ENCODE results near the gene CMIP. TPM values are rescaled to one million over a fixed set of nuclear protein-coding genes. Genes with fewer than 3 reads are reported as not detected.
A peak's percentile ranks its signal among the peaks of the same experiment; 100 is the strongest.
"Not testable (repeated sequence)": the region's sequence is repeated elsewhere in the genome, so short reads cannot be mapped to it uniquely, and the experiment has no call there.

The CMIP gene
- total RNA-seq, 1 donor from 2014 or later: 19.1 TPM

GRCh38 chr16:81737885-81738536, 293.4 kb downstream of the CMIP start:
- H3K4me3 ChIP-seq (ENCODE audit: low read depth, low read length): peak overlapping the region; percentile 44
- no peak for DNase-seq (ENCODE audit: low read depth)
- peak; percentile 87 for TF ChIP-seq CTCF (conservative IDR thresholded peaks at IDR 0.05; ENCODE audit: low read depth, low read length)

- no peak for TF ChIP-seq CTCF (conservative IDR thresholded peaks at IDR 0.05; ENCODE audit: low read depth, low read length)
- DNase-seq (ENCODE audit: low read depth): no peak
- H3K4me3 ChIP-seq (ENCODE audit: low read depth, low read length): no peak overlapping the region
These were observed 294.3 kb downstream of the CMIP start for GRCh38 chr16:81738783-81739496.

GRCh38 chr16:81739503-81739902, 294.9 kb downstream of the CMIP start:
- DNase-seq (ENCODE audit: low read depth): no peak
- no peak overlapping the region for H3K4me3 ChIP-seq (ENCODE audit: low read depth, low read length)
- TF ChIP-seq CTCF (conservative IDR thresholded peaks at IDR 0.05; ENCODE audit: low read depth, low read length): no peak

- no peak overlapping the region for H3K4me3 ChIP-seq (ENCODE audit: low read depth, low read length)
- no peak for TF ChIP-seq CTCF (conservative IDR thresholded peaks at IDR 0.05; ENCODE audit: low read depth, low read length)
- DNase-seq (ENCODE audit: low read depth): no peak
These were observed 295.6 kb downstream of the CMIP start for GRCh38 chr16:81740169-81740568.

- not testable (repeated sequence) for H3K4me3 ChIP-seq (ENCODE audit: low read depth, low read length); DNase-seq (ENCODE audit: low read depth)
These were observed 296.8 kb downstream of the CMIP start for GRCh38 chr16:81741430-81741770.

GRCh38 chr16:81744385-81744784, 299.8 kb downstream of the CMIP start:
- DNase-seq (ENCODE audit: low read depth): no peak
- no peak overlapping the region for H3K4me3 ChIP-seq (ENCODE audit: low read depth, low read length)
- TF ChIP-seq CTCF (conservative IDR thresholded peaks at IDR 0.05; ENCODE audit: low read depth, low read length): no peak

- no peak for DNase-seq (ENCODE audit: low read depth)
- no peak overlapping the region for H3K4me3 ChIP-seq (ENCODE audit: low read depth, low read length)
- no peak for TF ChIP-seq CTCF (conservative IDR thresholded peaks at IDR 0.05; ENCODE audit: low read depth, low read length)
These were observed 300.3 kb downstream of the CMIP start for GRCh38 chr16:81744911-81745310.
